Keratinocyte (primary cell): ENCODE measurements around the gene ADAMTSL3. TPM values are rescaled to one million over a fixed set of nuclear protein-coding genes. Genes with fewer than 3 reads are reported as not detected.

Experiments used
- DNase-seq: peaks from one replicate; pipeline ENCODE4 v3.0.0-alpha.2; 2011; ENCODE audit warnings: low read depth, missing footprints, low spot score
- FAIRE-seq: peaks from 2 replicates; lab custom pipeline; 2011; peaks lifted over from hg19 to GRCh38; lab: Jason Lieb, UNC
- H2AFZ ChIP-seq: 2 replicates; pipeline ENCODE4 v1.6.0; 2012; ENCODE audit warnings: low read length, control low read depth, inconsistent platforms; ENCODE audit not compliant: control insufficient read depth
- H3K27ac ChIP-seq: 2 replicates; pipeline ENCODE4 v1.5.1; 2011; ENCODE audit warnings: low read length; ENCODE audit not compliant: control insufficient read depth, insufficient read depth
- H3K27me3 ChIP-seq: 3 replicates; pipeline ENCODE4 v1.6.0; 2011; ENCODE audit warnings: low read length; ENCODE audit not compliant: control insufficient read depth, insufficient read depth; ENCODE audit errors: extremely low read depth
- H3K36me3 ChIP-seq, 2 experiments: 2 replicates in 1 of 2; 3 replicates in 1 of 2; pipeline ENCODE4 v1.5.1; 2011; ENCODE audit warnings: low read length in 2 of 2, mild to moderate bottlenecking in 1 of 2; ENCODE audit not compliant: control insufficient read depth in 2 of 2, insufficient read depth in 2 of 2; ENCODE audit errors: extremely low read depth in 1 of 2
- H3K4me1 ChIP-seq: 3 replicates; pipeline ENCODE4 v1.5.1; 2011; ENCODE audit warnings: low read length; ENCODE audit not compliant: control insufficient read depth, insufficient read depth; ENCODE audit errors: extremely low read depth
- H3K4me2 ChIP-seq: 3 replicates; pipeline ENCODE4 v1.6.0; 2011; ENCODE audit warnings: low read depth, low read length; ENCODE audit not compliant: control insufficient read depth, insufficient read depth; ENCODE audit errors: extremely low read depth
- H3K4me3 ChIP-seq, 3 experiments: fragments of 200-600 bp in 1 of 3; sonication (generic) in 1 of 3; 2 replicates in 2 of 3; 3 replicates in 1 of 3; pipeline ENCODE4 v1.5.1; 2011 to 2016; ENCODE audit warnings: low read length in 3 of 3, mild to moderate bottlenecking in 3 of 3, control low read depth in 2 of 3, inconsistent platforms in 1 of 3, low read depth in 1 of 3, mixed read lengths in 1 of 3, mixed run types in 1 of 3, moderate library complexity in 1 of 3; ENCODE audit not compliant: control insufficient read depth in 2 of 3, insufficient read depth in 2 of 3; ENCODE audit errors: extremely low read depth in 1 of 3
- H3K79me2 ChIP-seq: 2 replicates; pipeline ENCODE4 v1.6.0; 2012; ENCODE audit warnings: low read length; ENCODE audit not compliant: control insufficient read depth, insufficient read depth
- H3K9ac ChIP-seq: 3 replicates; pipeline ENCODE4 v1.6.0; 2011; ENCODE audit warnings: low read length; ENCODE audit not compliant: control insufficient read depth, insufficient read depth; ENCODE audit errors: extremely low read depth
- H3K9me1 ChIP-seq: 3 replicates; pipeline ENCODE4 v1.6.0; 2011; ENCODE audit warnings: low read length; ENCODE audit not compliant: control insufficient read depth, insufficient read depth; ENCODE audit errors: extremely low read depth
- H3K9me3 ChIP-seq: 2 replicates; pipeline ENCODE4 v1.5.1; 2012; ENCODE audit warnings: low read depth, low read length; ENCODE audit not compliant: control insufficient read depth
- H4K20me1 ChIP-seq: 3 replicates; pipeline ENCODE4 v1.6.0; 2011; ENCODE audit warnings: low read length; ENCODE audit not compliant: control insufficient read depth, insufficient read depth; ENCODE audit errors: extremely low read depth
- EZH2 ChIP-seq: IDR thresholded peaks from one replicate; pipeline ENCODE4 v1.6.1; 2012; ENCODE audit warnings: inconsistent platforms, mild to moderate bottlenecking, low read length, moderate library complexity
- dilution Hi-C: fragments of 300-500 bp; cut with MboI; formaldehyde crosslinking; loops from one replicate; pipeline ENCODE4 v1.7.0; 2020; ENCODE audit warnings: low sequenced_read_pairs; ENCODE audit not compliant: extremely low pct_ligation_motif_present
- polyA plus RNA-seq, 5 experiments: library from polyadenylated mRNA; depleted of rRNA in 3 of 5; stranded (reverse) in 3 of 5; stranded (forward) in 1 of 5; unstranded in 1 of 5; fragments of >200 nt; gene quantifications; 1 replicate in 1 of 5; 2 replicates in 3 of 5; 3 replicates in 1 of 5; pipeline versions ENCODE4 v1.2.1 to v1.2.3, GENCODE V29; 2011 to 2012; ENCODE audit warnings: missing spikeins in 2 of 5, low read depth in 1 of 5, low replicate concordance in 1 of 5
- TF ChIP-seq, protein P1 (sequence below), 3 experiments: IDR thresholded peaks in 1 of 3; conservative IDR thresholded peaks in 1 of 3; optimal IDR thresholded peaks in 1 of 3; 2 replicates in 2 of 3; 3 replicates in 1 of 3; pipeline versions ENCODE3 to v1.5.1; 2011; ENCODE audit warnings: low read length in 3 of 3, mild to moderate bottlenecking in 3 of 3, moderate library complexity in 2 of 3, control low read depth in 1 of 3, inconsistent platforms in 1 of 3; ENCODE audit not compliant: insufficient read depth in 2 of 3; ENCODE audit errors: extremely low read depth in 1 of 3

ADAMTSL3 gene
- polyA plus RNA-seq, 1 donor (not counting 4 experiments of a cell fraction or from before 2014, with no cell fraction given), result 0.01 TPM

DNA sequence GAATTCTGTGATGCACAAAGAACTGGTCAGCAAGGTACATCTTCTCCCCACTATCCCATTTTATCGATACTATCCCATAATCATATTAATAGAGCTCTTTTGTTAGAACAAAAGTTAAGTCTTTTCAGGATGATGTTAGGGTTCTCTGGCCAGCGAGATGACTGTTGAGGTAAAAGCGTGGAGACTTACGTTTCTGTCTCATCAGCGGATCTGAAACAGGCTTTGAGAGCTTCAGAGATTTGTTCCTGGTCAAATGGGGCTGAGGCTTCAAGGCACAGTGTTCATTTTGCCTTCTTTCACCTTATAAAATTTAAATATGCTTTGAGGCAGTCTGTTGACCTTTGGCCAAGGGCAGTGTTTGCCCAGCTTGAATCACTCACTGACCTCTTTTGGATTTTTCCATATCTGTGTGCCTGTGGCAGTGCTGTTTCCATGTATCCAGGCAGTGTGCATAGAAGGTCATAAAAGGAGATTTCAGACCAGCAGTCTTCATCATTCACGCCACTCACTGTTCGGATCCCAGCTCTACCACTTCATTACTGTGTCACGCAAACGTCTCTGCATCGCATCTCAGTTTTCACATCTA lies 3.1 kb downstream of the ADAMTSL3 start:
- H4K20me1 ChIP-seq, result no peaks in the 10 kb centered on the region
- no peaks in the 10 kb centered on the region for H3K9me3 ChIP-seq
- FAIRE-seq (no peak), DNase-seq (no peak)
- H3K36me3 ChIP-seq, result no peaks in the 10 kb centered on the region
- no peak overlapping the region for H2AFZ ChIP-seq
- no peak overlapping the region for H3K9ac ChIP-seq
- no peak overlapping the region for H3K27ac ChIP-seq
- no peak overlapping the region for H3K4me3 ChIP-seq
- TF ChIP-seq EZH2, result no peak
- TF ChIP-seq, protein P1, sequence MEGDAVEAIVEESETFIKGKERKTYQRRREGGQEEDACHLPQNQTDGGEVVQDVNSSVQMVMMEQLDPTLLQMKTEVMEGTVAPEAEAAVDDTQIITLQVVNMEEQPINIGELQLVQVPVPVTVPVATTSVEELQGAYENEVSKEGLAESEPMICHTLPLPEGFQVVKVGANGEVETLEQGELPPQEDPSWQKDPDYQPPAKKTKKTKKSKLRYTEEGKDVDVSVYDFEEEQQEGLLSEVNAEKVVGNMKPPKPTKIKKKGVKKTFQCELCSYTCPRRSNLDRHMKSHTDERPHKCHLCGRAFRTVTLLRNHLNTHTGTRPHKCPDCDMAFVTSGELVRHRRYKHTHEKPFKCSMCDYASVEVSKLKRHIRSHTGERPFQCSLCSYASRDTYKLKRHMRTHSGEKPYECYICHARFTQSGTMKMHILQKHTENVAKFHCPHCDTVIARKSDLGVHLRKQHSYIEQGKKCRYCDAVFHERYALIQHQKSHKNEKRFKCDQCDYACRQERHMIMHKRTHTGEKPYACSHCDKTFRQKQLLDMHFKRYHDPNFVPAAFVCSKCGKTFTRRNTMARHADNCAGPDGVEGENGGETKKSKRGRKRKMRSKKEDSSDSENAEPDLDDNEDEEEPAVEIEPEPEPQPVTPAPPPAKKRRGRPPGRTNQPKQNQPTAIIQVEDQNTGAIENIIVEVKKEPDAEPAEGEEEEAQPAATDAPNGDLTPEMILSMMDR (optimal IDR thresholded peaks at IDR 0.05 in 1 of 3, IDR thresholded peaks at IDR 0.05 in 1 of 3, conservative IDR thresholded peaks at IDR 0.05 in 1 of 3; ENCODE audit: extremely low read depth in 1 of 3, insufficient read depth in 2 of 3, low read length in 3 of 3), result no peak
- no peak overlapping the region for H3K4me2 ChIP-seq
- H3K27me3 ChIP-seq, result peaks cover 36% of the 10 kb centered on the region
- dilution Hi-C loops, result no loop called here
- no peaks in the 10 kb centered on the region for H3K9me1 ChIP-seq
- H3K79me2 ChIP-seq, result no peaks in the 10 kb centered on the region
- no peaks in the 10 kb centered on the region for H3K4me1 ChIP-seq

DNA sequence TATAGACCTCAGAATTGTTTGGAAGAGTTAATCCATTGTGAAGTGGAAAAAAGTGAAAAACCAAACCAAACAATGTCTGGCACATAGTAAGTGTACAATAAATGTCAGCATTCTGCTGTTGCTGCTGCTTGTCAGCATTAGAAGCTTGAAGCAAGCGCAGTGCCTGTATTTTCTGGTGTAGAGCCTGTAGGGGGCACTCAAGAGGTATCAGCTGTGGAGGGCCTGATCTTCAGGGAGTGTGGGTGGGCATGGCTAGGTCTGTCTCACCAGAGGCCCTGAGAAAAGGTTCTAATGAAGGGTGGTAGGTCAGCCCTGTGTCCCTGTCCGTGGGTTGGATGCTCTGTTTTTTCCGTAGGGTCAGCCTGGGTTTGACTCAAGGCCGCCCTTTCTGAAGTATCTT lies 3.6 kb downstream of the ADAMTSL3 start:
- no peaks in the 10 kb centered on the region for H3K36me3 ChIP-seq
- no peaks in the 10 kb centered on the region for H3K79me2 ChIP-seq
- H3K4me2 ChIP-seq, result no peak overlapping the region
- DNase-seq (no peak), FAIRE-seq (no peak)
- H3K9me1 ChIP-seq, result no peaks in the 10 kb centered on the region
- dilution Hi-C loops, result no loop called here
- no peaks in the 10 kb centered on the region for H4K20me1 ChIP-seq
- H3K27me3 ChIP-seq, result peaks cover 31% of the 10 kb centered on the region
- no peak overlapping the region for H3K9ac ChIP-seq
- no peak overlapping the region for H3K27ac ChIP-seq
- H2AFZ ChIP-seq, result no peak overlapping the region
- no peaks in the 10 kb centered on the region for H3K4me1 ChIP-seq
- no peaks in the 10 kb centered on the region for H3K9me3 ChIP-seq
- no peak for TF ChIP-seq EZH2
- TF ChIP-seq, protein P1 (optimal IDR thresholded peaks at IDR 0.05 in 1 of 3, IDR thresholded peaks at IDR 0.05 in 1 of 3, conservative IDR thresholded peaks at IDR 0.05 in 1 of 3; ENCODE audit: extremely low read depth in 1 of 3, insufficient read depth in 2 of 3, low read length in 3 of 3), result peak; percentile 26 to 47 (median 46)
- no peak overlapping the region for H3K4me3 ChIP-seq
